Heart left ventricle (tissue), 13 donors: ENCODE measurements around the gene DOCK2.

Experiments used
- CTCF ChIP-seq, 12 donors: fragments of 200-600 bp; sonication (generic) in 4 of 12; IDR thresholded peaks; one replicate each; pipeline versions ENCODE4 v1.5.0 to v1.8.0; 2018 to 2022; ENCODE audit warnings: antibody characterized with exemption in 12 of 12, mild to moderate bottlenecking in 5 of 12
- POLR2A ChIP-seq, 2 donors: fragments of 450-650 bp; IDR thresholded peaks; one replicate each; pipeline ENCODE4 v1.6.1; 2017; ENCODE audit warnings: antibody characterized with exemption in 2 of 2, mild to moderate bottlenecking in 2 of 2, moderate library complexity in 2 of 2
- donor health status: ischemic (EF 13 %, LVEDD 7.1; RV severe dilation, severe dysfunction).
- donor health status: DM: no; HTN: yes; CAD: no.
- donor health status: DM: no; HTN: no; CAD: no.
- donor health status: ischemic (EF 25% LVEDD 6.9; RV normal size, moderate dysfunction).
- donor health status: ischemic (EF 25% LVEDD 5.7; RV mildly dilated, moderate dysfunction).
- donor health status: ischemic (EF 35%, LVEDD 5.7; RV mildly dilated, moderate dysfunction).
- donor health status: nonischemic (EF 11% LVEDD 7.7; RV severe dilation, severe dysfunction).
- donor health status: DM: yes; HTN: yes; CAD: no.
- donor health status: PGD.
- donor health status: ischemic (EF 29% LVEDD 5.4; RV normal size, mild dysfunction).
- donor health status: nonischemic (EF 23%, LVEDD 6.1; RV moderate dilation, normal function).

- TF ChIP-seq CTCF (IDR thresholded peaks at IDR 0.05), result no peak
- no peak for TF ChIP-seq POLR2A (IDR thresholded peaks at IDR 0.05)
Measured at GRCh38 chr5:169956126-169956525, 319.1 kb downstream of the DOCK2 start.
